ENCODE data around the gene LCE1F.

DNA sequence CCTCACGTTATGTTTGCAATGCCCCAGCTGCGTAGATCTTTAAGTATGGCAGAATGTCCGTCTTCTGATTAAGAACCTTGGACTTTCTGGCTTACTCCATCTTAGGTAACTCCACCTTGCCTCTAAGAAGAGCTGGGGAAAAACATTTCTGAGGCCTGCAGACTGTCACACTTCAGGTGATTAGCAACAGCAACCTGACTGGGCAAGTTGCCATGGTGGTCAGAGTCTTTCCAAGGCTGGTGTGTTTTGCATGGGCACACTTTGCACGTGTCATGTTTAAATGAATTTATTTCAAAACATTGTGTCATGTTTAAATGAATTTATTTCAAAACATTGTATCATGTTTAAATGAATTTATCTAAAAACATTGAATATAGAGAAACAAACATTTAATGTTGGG is 16.3 kb upstream of the LCE1F start:
- TF ChIP-seq BORCS8-MEF2B (CRISPR knock-in tag; IDR thresholded peaks at IDR 0.05), result no peak
- TF ChIP-seq EZH2 (conservative IDR thresholded peaks at IDR 0.05; ENCODE audit: low read depth, low read length), result no peak
- TF ChIP-seq ESRRA (CRISPR knock-in tag; IDR thresholded peaks at IDR 0.05; ENCODE audit: low read depth), result no peak

Data from HepG2 (cell line).